COR-L47 (cell line): ENCODE results near the gene TOR1A.

Experiments
- DNase-seq: peaks from one replicate; lab custom pipeline; 2025; lab: John Stamatoyannopoulos, UW

The TOR1A gene

GRCh38 chr9:129823935-129824601 lies at the start of gene TOR1A:
TSS of gene TOR1A (minus strand) at chr9:129824136. CDS start at chr9:129824085, 51 bp downstream.
- DNase-seq: peak; percentile 89

- DNase-seq: no peak
Measured at GRCh38 chr9:129871046-129871445, 47.1 kb upstream of the TOR1A start.

- no peak for DNase-seq
Measured at GRCh38 chr9:129869585-129870501, 45.9 kb upstream of the TOR1A start.

GRCh38 chr9:129868872-129869486 lies 45.0 kb upstream of the TOR1A start:
- no peak for DNase-seq

GRCh38 chr9:129868023-129868871 lies 44.3 kb upstream of the TOR1A start:
- DNase-seq: no peak

GRCh38 chr9:129867136-129868022 lies 43.4 kb upstream of the TOR1A start:
- DNase-seq: no peak

GRCh38 chr9:129866394-129867135 lies 42.6 kb upstream of the TOR1A start:
- no peak for DNase-seq

- DNase-seq: no peak
Measured at GRCh38 chr9:129865668-129866320, 41.9 kb upstream of the TOR1A start.

GRCh38 chr9:129864991-129865647 lies 41.2 kb upstream of the TOR1A start:
- no peak for DNase-seq

GRCh38 chr9:129863059-129863690 lies 39.2 kb upstream of the TOR1A start:
- peak; percentile 5 for DNase-seq

GRCh38 chr9:129861447-129861827 lies 37.5 kb upstream of the TOR1A start:
- DNase-seq: no peak

GRCh38 chr9:129860653-129861446 lies 36.9 kb upstream of the TOR1A start:
- DNase-seq: no peak

- DNase-seq: no peak
Measured at GRCh38 chr9:129858167-129858962, 34.4 kb upstream of the TOR1A start.

- no peak for DNase-seq
Measured at GRCh38 chr9:129857207-129857606, 33.3 kb upstream of the TOR1A start.

- DNase-seq: no peak
Measured at GRCh38 chr9:129854588-129855110, 30.7 kb upstream of the TOR1A start.

- DNase-seq: no peak
Measured at GRCh38 chr9:129853614-129854013, 29.7 kb upstream of the TOR1A start.

- DNase-seq: no peak
Measured at GRCh38 chr9:129852579-129852978, 28.6 kb upstream of the TOR1A start.
